HepG2 (cell line): ENCODE measurements around the gene ZNF563. TPM values are rescaled to one million over a fixed set of nuclear protein-coding genes. Genes with fewer than 3 reads are reported as not detected.

Source experiments
- ATAC-seq: fragments of 200-7000 bp; cut with Tn5 transposase; 3 replicates; pipeline ENCODE4 v1.9.1; 2020; ENCODE audit warnings: mild to moderate bottlenecking, moderate library complexity
- BruUV-seq: library from RNA; stranded (reverse); fragments of 400-500 nt; replicated peaks from 2 replicates; lab custom pipeline; 2021; lab: Mats Ljungman, UMichigan
- CTCF ChIA-PET: fragments of 300-600 bp; formaldehyde crosslinking; extraction: SDS; loops from one replicate; lab custom pipeline; 2021; ENCODE audit warnings: low total read pairs, inconsistent platforms, low intra/inter-chr PET ratio; lab: Yijun Ruan, JAX
- POLR2A ChIA-PET: fragments of 350-600 bp; sonication (Branson Sonifier 250); formaldehyde crosslinking; loops from one replicate; lab custom pipeline; 2020; ENCODE audit warnings: antibody characterized with exemption, inconsistent platforms; lab: Yijun Ruan, JAX
- DNase-seq: peaks from one replicate; pipeline ENCODE4 v3.0.0-alpha.2; 2015; ENCODE audit warnings: low spot score
- FAIRE-seq: peaks from 3 replicates; lab custom pipeline; 2011; peaks lifted over from hg19 to GRCh38; lab: Jason Lieb, UNC
- H2AFZ ChIP-seq: one replicate; pipeline ENCODE4 v1.6.1; 2011; ENCODE audit warnings: low read length, inconsistent platforms
- H3K27ac ChIP-seq: fragments of 300-600 bp; 3 replicates; pipeline ENCODE4 v1.8.0; 2011; ENCODE audit warnings: mixed run types, mild to moderate bottlenecking, mixed read lengths, low read length, inconsistent platforms; ENCODE audit not compliant: insufficient read depth; ENCODE audit errors: extremely low read length
- H3K27me3 ChIP-seq, 2 experiments: fragments of 200-600 bp in 1 of 2; 2 replicates in 1 of 2; 3 replicates in 1 of 2; pipeline versions ENCODE4 v1.6.0 to v1.8.0; 2011; ENCODE audit warnings: low read length in 2 of 2, mild to moderate bottlenecking in 2 of 2, moderate library complexity in 2 of 2, inconsistent platforms in 1 of 2; ENCODE audit not compliant: insufficient read depth in 2 of 2, control insufficient read depth in 1 of 2
- H3K36me3 ChIP-seq, 2 experiments: fragments of 200-600 bp in 1 of 2; replicated peaks in 1 of 2; 2 replicates in 1 of 2; 3 replicates in 1 of 2; pipeline versions ENCODE4 v1.5.1 to v1.8.0; 2011; ENCODE audit warnings: low read length in 2 of 2, inconsistent platforms in 1 of 2; ENCODE audit not compliant: insufficient read depth in 2 of 2, control insufficient read depth in 1 of 2
- H3K4me1 ChIP-seq: 2 replicates; pipeline ENCODE4 v1.5.1; 2012; ENCODE audit warnings: low read length, inconsistent platforms; ENCODE audit not compliant: insufficient read depth
- H3K4me2 ChIP-seq: 2 replicates; pipeline ENCODE4 v1.6.0; 2011; ENCODE audit warnings: low read depth, low read length, inconsistent platforms
- H3K4me3 ChIP-seq, 3 experiments: fragments of 200-600 bp in 1 of 3; sonication (generic), shearing (Covaris generic) in 1 of 3; replicated peaks in 1 of 3; 2 replicates each; pipeline ENCODE4 v1.5.1; 2011 to 2016; ENCODE audit warnings: low read length in 3 of 3, inconsistent platforms in 2 of 3, low read depth in 2 of 3, mild to moderate bottlenecking in 2 of 3, control low read depth in 1 of 3, mixed read lengths in 1 of 3; ENCODE audit not compliant: insufficient read depth in 1 of 3
- H3K79me2 ChIP-seq: one replicate; pipeline ENCODE4 v1.6.1; 2011; ENCODE audit warnings: low read length, inconsistent platforms; ENCODE audit not compliant: insufficient read depth
- H3K9ac ChIP-seq: 2 replicates; pipeline ENCODE4 v1.6.0; 2011; ENCODE audit warnings: mild to moderate bottlenecking, low read depth, low read length, inconsistent platforms; ENCODE audit not compliant: insufficient read depth
- H3K9me3 ChIP-seq: 2 replicates; pipeline ENCODE4 v1.5.1; 2012; ENCODE audit warnings: mild to moderate bottlenecking, low read length
- H4K20me1 ChIP-seq: 2 replicates; pipeline ENCODE4 v1.6.0; 2011; ENCODE audit warnings: inconsistent platforms, mild to moderate bottlenecking, low read length, moderate library complexity; ENCODE audit not compliant: insufficient read depth
- KAT8 ChIP-seq: IDR thresholded peaks from 2 replicates; pipeline ENCODE4 v1.6.1; 2016; ENCODE audit warnings: missing genetic modification reagents, missing compliant biosample characterization
- KDM1A ChIP-seq: IDR thresholded peaks from 2 replicates; pipeline ENCODE4 v1.6.1; 2016; ENCODE audit warnings: missing compliant biosample characterization
- MEF2D ChIP-seq: sonication (generic); formaldehyde crosslinking; IDR thresholded peaks from 2 replicates; pipeline ENCODE4 v1.5.1; 2020; ENCODE audit warnings: mild to moderate bottlenecking, missing genetic modification reagents
- NR2C2 ChIP-seq: sonication (generic); formaldehyde crosslinking; IDR thresholded peaks from 2 replicates; pipeline ENCODE4 v1.4.0; 2020; ENCODE audit warnings: missing genetic modification reagents, mild to moderate bottlenecking, moderate library complexity, borderline replicate concordance
- RAD21 ChIP-seq: fragments of 450-650 bp; formaldehyde crosslinking; IDR thresholded peaks from 2 replicates; pipeline ENCODE4 v1.5.0; 2020; ENCODE audit warnings: mild to moderate bottlenecking
- ZBTB21 ChIP-seq: sonication (generic); formaldehyde crosslinking; IDR thresholded peaks from 2 replicates; pipeline ENCODE4 v1.4.0; 2020; ENCODE audit warnings: missing genetic modification reagents
- ZNF282 ChIP-seq: fragments of 450-650 bp; IDR thresholded peaks from 2 replicates; pipeline ENCODE4 v1.6.1; 2018; ENCODE audit not compliant: partially characterized antibody
- ZNF335 ChIP-seq: sonication (generic); formaldehyde crosslinking; IDR thresholded peaks from 2 replicates; pipeline ENCODE4 v1.4.0; 2020; ENCODE audit warnings: missing genetic modification reagents
- ZNF672 ChIP-seq: sonication (generic); formaldehyde crosslinking; IDR thresholded peaks from 2 replicates; pipeline ENCODE4 v1.8.1; 2022; ENCODE audit warnings: missing genetic modification reagents
- WGBS: methylation state at CpG from one replicate; pipeline ENCODE4 v1.1.6; 2017; ENCODE audit warnings: low lambda C conversion rate; 5-methylcytosine and 5-hydroxymethylcytosine counted together
- in situ Hi-C: cut with HindIII; loops from 2 replicates; pipeline ENCODE4 v1.10.0; 2017; ENCODE audit warnings: low pct_unique_long_range_greater_than_20kb; ENCODE audit not compliant: extremely low pct_ligation_motif_present
- intact Hi-C: fragments of 100-400 bp; cut with micrococcal nuclease; formaldehyde crosslinking; loops from one replicate; pipeline ENCODE4 v1.10.0; 2022; ENCODE audit not compliant: unreplicated experiment
- polyA plus RNA-seq, 8 experiments: library from polyadenylated mRNA; depleted of rRNA in 3 of 8; stranded (reverse) in 7 of 8; unstranded in 1 of 8; fragments of >200 nt; fragmentation: Illumina TruSeq in 4 of 8; extraction: Trizol in 4 of 8; gene quantifications; 2 replicates each; pipeline versions ENCODE4 v1.2.1 to v1.2.3, GENCODE V29; 2011 to 2016; ENCODE audit warnings: low read depth in 4 of 8, missing spikeins in 1 of 8, mixed read lengths in 1 of 8; ENCODE audit not compliant: insufficient read depth in 1 of 8
- total RNA-seq, 5 experiments: library from RNA; depleted of rRNA; stranded (reverse); fragments of >200 nt; fragmentation: Illumina TruSeq; extraction: Trizol; gene quantifications; 2 replicates each; pipeline ENCODE4 v1.2.3, GENCODE V29; 2016; ENCODE audit warnings: low read depth in 1 of 5
- TF ChIP-seq, protein P1 (sequence below): IDR thresholded peaks from 2 replicates; pipeline ENCODE4 v1.6.1; 2018; ENCODE audit warnings: missing genetic modification reagents
- TF ChIP-seq, protein P2 (sequence below): IDR thresholded peaks from 2 replicates; pipeline ENCODE4 v1.6.1; 2012; ENCODE audit warnings: low read depth, low read length, improper control_type of control experiment
- TF ChIP-seq, protein P3 (sequence below): sonication (generic); formaldehyde crosslinking; conservative IDR thresholded peaks from 2 replicates; pipeline ENCODE4 v1.8.0; 2022; ENCODE audit warnings: mild to moderate bottlenecking, moderate library complexity, missing genetic modification reagents

ZNF563 gene
- total and polyA plus RNA-seq, 2 of the 13 experiments (the other 11 are each of a cell fraction or from before 2014, with no cell fraction given): 7.5 to 19.5 TPM

DNA sequence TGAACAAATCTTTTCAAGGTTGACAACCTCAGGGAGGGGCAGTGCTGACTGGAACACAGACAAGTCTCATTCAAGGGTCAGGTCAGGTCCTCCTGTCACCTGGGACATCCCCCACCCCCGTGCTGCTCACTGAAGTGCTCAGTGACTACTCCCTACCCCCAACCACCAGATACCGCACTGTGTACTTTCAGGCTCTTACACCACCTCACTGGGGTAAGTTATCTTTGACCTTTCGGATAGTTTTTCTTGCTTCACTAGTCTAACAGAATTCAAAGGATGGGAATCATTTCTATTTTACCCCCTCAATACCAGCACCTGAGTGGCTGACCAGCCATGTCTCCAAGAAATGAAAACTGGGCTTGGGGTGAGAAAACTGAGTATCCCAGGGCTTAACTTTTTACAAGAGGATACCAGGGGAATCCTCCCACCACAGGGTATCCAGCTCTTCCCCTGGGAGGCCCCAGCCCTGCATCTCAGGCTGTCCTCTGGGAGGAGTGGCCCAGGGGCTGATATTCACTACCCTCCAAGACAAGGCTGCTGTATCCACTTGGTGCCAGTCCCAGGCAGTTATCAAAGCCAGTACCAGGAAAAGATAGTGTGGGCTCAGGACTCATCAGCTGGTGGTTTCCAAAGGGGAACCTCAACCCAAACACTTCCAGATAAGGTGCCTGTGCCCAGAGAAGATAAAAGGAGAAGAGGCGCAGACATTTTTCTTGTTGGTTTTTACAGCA, 2.1 kb downstream of the ZNF563 start:
- H3K36me3 ChIP-seq: no peaks in the 10 kb centered on the region
- H3K79me2 ChIP-seq: peaks cover 47% of the 10 kb centered on the region
- POLR2A ChIA-PET: interaction anchor here (1.5 to 4.4 kb wide), 5 partner anchors 17 to 164 kb away, joined by 3 to 79 read pairs (median 7); partner anchors contain the start of genes ZNF44 and ZNF442
- peak; percentile 96 for DNase-seq
- CTCF ChIA-PET: interaction anchor here (0.6 kb wide), 1 partner anchor 304 kb away, joined by 4 read pairs; no protein-coding TSS in a partner anchor
- intact Hi-C loops (loop anchor here (1.0 to 5.0 kb wide), 3 partner anchors 33 to 221 kb away; partner anchors contain the start of genes ZNF44, ZNF442 and ZNF564), in situ Hi-C loops (loop anchor here (5.0 kb wide), 1 partner anchor 39 kb away; the partner anchor contains the start of gene ZNF44)
- H3K4me1 ChIP-seq: peaks cover 61% of the 10 kb centered on the region
- H3K27ac ChIP-seq: peak overlapping the region; percentile 95
- 9% methylated on average over 4 of the region's 4 CpGs for WGBS
- FAIRE-seq: peak; percentile 98
- peak overlapping the region; percentile 98 for H3K9ac ChIP-seq
- peak; percentile 81 for ATAC-seq
- no peaks in the 10 kb centered on the region; a peak in 1 of 5 replicates for H3K27me3 ChIP-seq
- H2AFZ ChIP-seq: no peak overlapping the region
- peak overlapping the region; percentile 96 for H3K4me2 ChIP-seq
- no peaks in the 10 kb centered on the region; the same call in 1 of the 2 replicates for H4K20me1 ChIP-seq
- peak overlapping the region; percentile 95 to 99 (median 98) for H3K4me3 ChIP-seq
- no peaks in the 10 kb centered on the region for H3K9me3 ChIP-seq
- TSS peak; percentile 93 for BruUV-seq
- TF ChIP-seq, protein P1, sequence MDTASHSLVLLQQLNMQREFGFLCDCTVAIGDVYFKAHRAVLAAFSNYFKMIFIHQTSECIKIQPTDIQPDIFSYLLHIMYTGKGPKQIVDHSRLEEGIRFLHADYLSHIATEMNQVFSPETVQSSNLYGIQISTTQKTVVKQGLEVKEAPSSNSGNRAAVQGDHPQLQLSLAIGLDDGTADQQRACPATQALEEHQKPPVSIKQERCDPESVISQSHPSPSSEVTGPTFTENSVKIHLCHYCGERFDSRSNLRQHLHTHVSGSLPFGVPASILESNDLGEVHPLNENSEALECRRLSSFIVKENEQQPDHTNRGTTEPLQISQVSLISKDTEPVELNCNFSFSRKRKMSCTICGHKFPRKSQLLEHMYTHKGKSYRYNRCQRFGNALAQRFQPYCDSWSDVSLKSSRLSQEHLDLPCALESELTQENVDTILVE (CRISPR knock-in tag): 0 out of 2 replicates have a peak, but pooled peaks have one; percentile 54
- TF ChIP-seq NR2C2 (CRISPR knock-in tag): peak; percentile 86
- TF ChIP-seq ZBTB21 (CRISPR knock-in tag): no peak
- no peak for TF ChIP-seq ZNF672 (CRISPR knock-in tag)
- TF ChIP-seq ZNF335 (CRISPR knock-in tag): 0 out of 2 replicates have a peak, but pooled peaks have one; percentile 23
- TF ChIP-seq KDM1A: peak; percentile 74; the same call in 1 of the 2 replicates
- 0 out of 2 replicates have a peak, but pooled peaks have one; percentile 3 for TF ChIP-seq RAD21
- 0 out of 2 replicates have a peak, but pooled peaks have one; percentile 45 for TF ChIP-seq MEF2D (CRISPR knock-in tag)
- peak; percentile 32; the same call in 1 of the 2 replicates for TF ChIP-seq KAT8 (CRISPR knock-in tag)
- no peak for TF ChIP-seq ZNF282
- TF ChIP-seq, protein P2, sequence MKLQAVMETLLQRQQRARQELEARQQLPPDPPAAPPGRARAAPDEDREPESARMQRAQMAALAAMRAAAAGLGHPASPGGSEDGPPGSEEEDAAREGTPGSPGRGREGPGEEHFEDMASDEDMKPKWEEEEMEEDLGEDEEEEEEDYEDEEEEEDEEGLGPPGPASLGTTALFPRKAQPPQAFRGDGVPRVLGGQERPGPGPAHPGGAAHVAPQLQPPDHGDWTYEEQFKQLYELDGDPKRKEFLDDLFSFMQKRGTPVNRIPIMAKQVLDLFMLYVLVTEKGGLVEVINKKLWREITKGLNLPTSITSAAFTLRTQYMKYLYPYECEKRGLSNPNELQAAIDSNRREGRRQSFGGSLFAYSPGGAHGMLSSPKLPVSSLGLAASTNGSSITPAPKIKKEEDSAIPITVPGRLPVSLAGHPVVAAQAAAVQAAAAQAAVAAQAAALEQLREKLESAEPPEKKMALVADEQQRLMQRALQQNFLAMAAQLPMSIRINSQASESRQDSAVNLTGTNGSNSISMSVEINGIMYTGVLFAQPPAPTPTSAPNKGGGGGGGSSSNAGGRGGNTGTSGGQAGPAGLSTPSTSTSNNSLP: peak; percentile 72; the same call in 1 of the 2 replicates
- TF ChIP-seq, protein P3, sequence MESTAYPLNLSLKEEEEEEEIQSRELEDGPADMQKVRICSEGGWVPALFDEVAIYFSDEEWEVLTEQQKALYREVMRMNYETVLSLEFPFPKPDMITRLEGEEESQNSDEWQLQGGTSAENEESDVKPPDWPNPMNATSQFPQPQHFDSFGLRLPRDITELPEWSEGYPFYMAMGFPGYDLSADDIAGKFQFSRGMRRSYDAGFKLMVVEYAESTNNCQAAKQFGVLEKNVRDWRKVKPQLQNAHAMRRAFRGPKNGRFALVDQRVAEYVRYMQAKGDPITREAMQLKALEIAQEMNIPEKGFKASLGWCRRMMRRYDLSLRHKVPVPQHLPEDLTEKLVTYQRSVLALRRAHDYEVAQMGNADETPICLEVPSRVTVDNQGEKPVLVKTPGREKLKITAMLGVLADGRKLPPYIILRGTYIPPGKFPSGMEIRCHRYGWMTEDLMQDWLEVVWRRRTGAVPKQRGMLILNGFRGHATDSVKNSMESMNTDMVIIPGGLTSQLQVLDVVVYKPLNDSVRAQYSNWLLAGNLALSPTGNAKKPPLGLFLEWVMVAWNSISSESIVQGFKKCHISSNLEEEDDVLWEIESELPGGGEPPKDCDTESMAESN (CRISPR knock-in tag): no peak
